GM23338 (cell line): ENCODE data around the gene ANGPTL7. TPM values are rescaled to one million over a fixed set of nuclear protein-coding genes. Genes with fewer than 3 reads are reported as not detected.

Source experiments
- ATAC-seq: fragments of 200-7000 bp; cut with Tn5 transposase; 3 replicates; pipeline ENCODE4 v1.9.1; 2020
- DNase-seq: peaks from one replicate; pipeline ENCODE4 v3.0.0-alpha.2; 2015; ENCODE audit warnings: low spot score
- H2AFZ ChIP-seq: fragments of 200-600 bp; sonication (generic); 2 replicates; pipeline ENCODE4 v1.8.0; 2016; ENCODE audit warnings: antibody characterized with exemption, mild to moderate bottlenecking, moderate library complexity
- H3F3A ChIP-seq: fragments of 200-600 bp; sonication (generic); replicated peaks from 2 replicates; pipeline ENCODE4 v1.8.0; 2017; ENCODE audit warnings: antibody characterized with exemption, mixed run types, low read depth
- H3K27ac ChIP-seq: fragments of 200-600 bp; sonication (generic); 2 replicates; pipeline ENCODE4 v1.6.1; 2016; ENCODE audit warnings: low read depth
- H3K27me3 ChIP-seq: fragments of 200-600 bp; sonication (generic); 2 replicates; pipeline ENCODE4 v1.8.0; 2016; ENCODE audit warnings: mild to moderate bottlenecking, mixed run types, moderate library complexity; ENCODE audit not compliant: insufficient read depth
- H3K36me3 ChIP-seq: fragments of 200-600 bp; sonication (generic); 2 replicates; pipeline ENCODE4 v1.8.0; 2016; ENCODE audit warnings: mild to moderate bottlenecking; ENCODE audit not compliant: insufficient read depth
- H3K4me1 ChIP-seq: fragments of 200-600 bp; sonication (generic); 2 replicates; pipeline ENCODE4 v1.8.0; 2016; ENCODE audit warnings: mild to moderate bottlenecking, moderate library complexity; ENCODE audit not compliant: insufficient read depth
- H3K4me2 ChIP-seq: fragments of 200-600 bp; sonication (generic); 2 replicates; pipeline ENCODE4 v1.7.1; 2017; ENCODE audit warnings: mixed run types
- H3K4me3 ChIP-seq: fragments of 200-600 bp; sonication (generic); 2 replicates; pipeline ENCODE4 v1.6.1; 2016; ENCODE audit warnings: mixed run types
- H3K79me2 ChIP-seq: fragments of 200-600 bp; sonication (generic); replicated peaks from 2 replicates; pipeline ENCODE4 v1.8.0; 2017; ENCODE audit warnings: mild to moderate bottlenecking; ENCODE audit not compliant: insufficient read depth
- H3K9me2 ChIP-seq: fragments of 200-600 bp; sonication (generic); 2 replicates; pipeline ENCODE4 v1.8.0; 2017; ENCODE audit not compliant: insufficient read depth
- H4K20me1 ChIP-seq: fragments of 200-600 bp; sonication (generic); replicated peaks from 2 replicates; pipeline ENCODE4 v1.8.0; 2017; ENCODE audit warnings: mild to moderate bottlenecking; ENCODE audit not compliant: insufficient read depth
- H3K27ac Mint-ChIP-seq: 2 replicates; pipeline ENCODE4 v1.8.0; 2020; ENCODE audit warnings: inconsistent platforms, mild to moderate bottlenecking, moderate library complexity, mixed read lengths
- H3K27me3 Mint-ChIP-seq: 3 replicates; pipeline ENCODE4 v1.8.0; 2022; ENCODE audit warnings: low read depth, mild to moderate bottlenecking, moderate library complexity, mixed read lengths, inconsistent platforms; ENCODE audit not compliant: insufficient read depth, poor library complexity
- H3K36me3 Mint-ChIP-seq: 3 replicates; pipeline ENCODE4 v1.8.0; 2021; ENCODE audit warnings: low read depth, mild to moderate bottlenecking, inconsistent platforms, moderate library complexity, mixed read lengths
- H3K4me1 Mint-ChIP-seq: 3 replicates; pipeline ENCODE4 v1.8.0; 2020; ENCODE audit warnings: mild to moderate bottlenecking, inconsistent platforms, mixed read lengths
- H3K4me3 Mint-ChIP-seq: 3 replicates; pipeline ENCODE4 v1.8.0; 2021; ENCODE audit warnings: moderate library complexity, mild to moderate bottlenecking, inconsistent platforms, mixed read lengths
- H3K9me3 Mint-ChIP-seq: 3 replicates; pipeline ENCODE4 v1.8.0; 2020; ENCODE audit warnings: moderate library complexity, mild to moderate bottlenecking, inconsistent platforms, mixed read lengths
- ETS1 ChIP-seq: IDR thresholded peaks from 2 replicates; pipeline ENCODE4 v1.6.1; 2016; ENCODE audit warnings: antibody characterized with exemption
- EZH2 ChIP-seq: fragments of 200-600 bp; sonication (generic); IDR thresholded peaks from one replicate; pipeline ENCODE4 v1.8.0; 2017; ENCODE audit warnings: antibody characterized with exemption, mild to moderate bottlenecking, low read depth; ENCODE audit not compliant: unreplicated experiment
- EZH2phosphoT487 ChIP-seq: fragments of 200-600 bp; sonication (generic); IDR thresholded peaks from one replicate; pipeline ENCODE4 v1.8.1; 2018; ENCODE audit warnings: antibody characterized with exemption; ENCODE audit not compliant: unreplicated experiment
- NANOG ChIP-seq: IDR thresholded peaks from 2 replicates; pipeline ENCODE4 v1.6.1; 2016; ENCODE audit warnings: antibody characterized with exemption, borderline replicate concordance
- ZNF114 ChIP-seq: fragments of 250-450 bp; sonication (Bioruptor Pico); IDR thresholded peaks from 2 replicates; pipeline ENCODE4 v1.5.0; 2020; ENCODE audit warnings: mild to moderate bottlenecking, moderate library complexity
- ZNF331 ChIP-seq: fragments of 250-450 bp; sonication (Bioruptor Pico); IDR thresholded peaks from 2 replicates; pipeline ENCODE4 v1.5.0; 2020; ENCODE audit warnings: low read depth, mild to moderate bottlenecking, moderate library complexity
- polyA plus RNA-seq: library from polyadenylated mRNA; unstranded; fragments of >200 nt; fragmentation: Nextera tagmentation; extraction: Ambion mirVana; gene quantifications from 2 replicates; pipeline ENCODE4 v1.2.1, GENCODE V29; 2016
- total RNA-seq: library from RNA; depleted of rRNA; stranded (reverse); fragments of >200 nt; shearing (Covaris generic); gene quantifications from 2 replicates; pipeline ENCODE4 v1.2.3, GENCODE V29; 2014
- TF ChIP-seq, protein P1 (sequence below): IDR thresholded peaks from one replicate; pipeline ENCODE4 v1.6.1; 2018; ENCODE audit warnings: antibody characterized with exemption; ENCODE audit not compliant: unreplicated experiment
- TF ChIP-seq, protein P2 (sequence below), 2 experiments: fragments of 200-600 bp in 1 of 2; sonication (generic) in 1 of 2; conservative IDR thresholded peaks; 2 replicates each; pipeline versions ENCODE4 v1.5.1 to v1.6.1; 2016 to 2017; ENCODE audit warnings: antibody characterized with exemption in 2 of 2, low read depth in 2 of 2, mild to moderate bottlenecking in 2 of 2, moderate library complexity in 1 of 2

The ANGPTL7 gene
- total and polyA plus RNA-seq, 2 experiments from 2014 or later = 0.13 TPM; not detected in 1

GRCh38 chr1:11158291-11158690, 30.9 kb upstream of the ANGPTL7 start (continued):
- TF ChIP-seq, protein P1, sequence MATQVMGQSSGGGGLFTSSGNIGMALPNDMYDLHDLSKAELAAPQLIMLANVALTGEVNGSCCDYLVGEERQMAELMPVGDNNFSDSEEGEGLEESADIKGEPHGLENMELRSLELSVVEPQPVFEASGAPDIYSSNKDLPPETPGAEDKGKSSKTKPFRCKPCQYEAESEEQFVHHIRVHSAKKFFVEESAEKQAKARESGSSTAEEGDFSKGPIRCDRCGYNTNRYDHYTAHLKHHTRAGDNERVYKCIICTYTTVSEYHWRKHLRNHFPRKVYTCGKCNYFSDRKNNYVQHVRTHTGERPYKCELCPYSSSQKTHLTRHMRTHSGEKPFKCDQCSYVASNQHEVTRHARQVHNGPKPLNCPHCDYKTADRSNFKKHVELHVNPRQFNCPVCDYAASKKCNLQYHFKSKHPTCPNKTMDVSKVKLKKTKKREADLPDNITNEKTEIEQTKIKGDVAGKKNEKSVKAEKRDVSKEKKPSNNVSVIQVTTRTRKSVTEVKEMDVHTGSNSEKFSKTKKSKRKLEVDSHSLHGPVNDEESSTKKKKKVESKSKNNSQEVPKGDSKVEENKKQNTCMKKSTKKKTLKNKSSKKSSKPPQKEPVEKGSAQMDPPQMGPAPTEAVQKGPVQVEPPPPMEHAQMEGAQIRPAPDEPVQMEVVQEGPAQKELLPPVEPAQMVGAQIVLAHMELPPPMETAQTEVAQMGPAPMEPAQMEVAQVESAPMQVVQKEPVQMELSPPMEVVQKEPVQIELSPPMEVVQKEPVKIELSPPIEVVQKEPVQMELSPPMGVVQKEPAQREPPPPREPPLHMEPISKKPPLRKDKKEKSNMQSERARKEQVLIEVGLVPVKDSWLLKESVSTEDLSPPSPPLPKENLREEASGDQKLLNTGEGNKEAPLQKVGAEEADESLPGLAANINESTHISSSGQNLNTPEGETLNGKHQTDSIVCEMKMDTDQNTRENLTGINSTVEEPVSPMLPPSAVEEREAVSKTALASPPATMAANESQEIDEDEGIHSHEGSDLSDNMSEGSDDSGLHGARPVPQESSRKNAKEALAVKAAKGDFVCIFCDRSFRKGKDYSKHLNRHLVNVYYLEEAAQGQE = no peak

DNA sequence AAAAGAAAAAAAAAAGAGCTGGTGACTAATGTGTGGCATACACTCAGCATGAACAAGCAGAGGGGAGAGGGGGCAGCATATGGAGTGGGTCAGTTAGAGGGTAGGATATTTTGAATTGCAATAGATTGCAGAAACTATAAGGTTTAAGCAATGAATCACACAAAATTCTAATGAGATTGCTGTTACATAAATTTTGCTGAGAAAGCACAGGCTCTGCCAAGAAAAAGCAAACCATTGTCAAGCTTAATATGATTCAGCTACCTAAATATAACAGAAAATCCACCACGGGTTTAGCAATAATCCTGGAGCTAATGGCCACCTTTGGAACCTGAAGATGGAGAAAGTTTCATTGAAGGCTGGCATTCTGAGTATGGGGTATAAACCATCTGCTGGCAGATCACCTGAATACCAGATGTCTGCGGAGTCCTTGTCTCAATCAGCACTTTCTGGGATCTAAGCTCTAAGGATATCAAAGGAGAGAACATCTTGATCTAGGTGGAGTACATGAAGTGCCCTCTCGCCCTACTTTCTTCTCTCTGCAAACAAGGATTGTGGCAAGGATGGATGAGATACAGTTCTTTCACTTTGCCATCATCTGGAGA, 30.3 kb upstream of the ANGPTL7 start:
- no peaks in the 10 kb centered on the region for H3K27me3 ChIP-seq
- no peak overlapping the region for H3K27ac ChIP-seq
- no peak overlapping the region for H3K4me2 ChIP-seq
- H4K20me1 ChIP-seq = no peaks in the 10 kb centered on the region; the same call in 1 of the 2 replicates
- H3F3A ChIP-seq = no peaks in the 10 kb centered on the region
- H3K9me2 ChIP-seq = no peaks in the 10 kb centered on the region
- no peak overlapping the region for H2AFZ ChIP-seq
- Mint-ChIP-seq H3K27ac (no peak overlapping the region), H3K36me3 (peaks cover 39% of the 10 kb centered on the region), H3K9me3 (no peaks in the 10 kb centered on the region), H3K4me3 (no peak overlapping the region), H3K4me1 (no peaks in the 10 kb centered on the region), H3K27me3 (peaks cover 5% of the 10 kb centered on the region)
- no peaks in the 10 kb centered on the region for H3K79me2 ChIP-seq
- ATAC-seq = no peak
- no peaks in the 10 kb centered on the region for H3K4me1 ChIP-seq
- peaks cover 16% of the 10 kb centered on the region for H3K36me3 ChIP-seq
- H3K4me3 ChIP-seq = no peak overlapping the region
- DNase-seq = no peak
- TF ChIP-seq ETS1 = no peak
- TF ChIP-seq NANOG = no peak
- no peak for TF ChIP-seq ZNF114
- no peak for TF ChIP-seq EZH2
- TF ChIP-seq, protein P2, sequence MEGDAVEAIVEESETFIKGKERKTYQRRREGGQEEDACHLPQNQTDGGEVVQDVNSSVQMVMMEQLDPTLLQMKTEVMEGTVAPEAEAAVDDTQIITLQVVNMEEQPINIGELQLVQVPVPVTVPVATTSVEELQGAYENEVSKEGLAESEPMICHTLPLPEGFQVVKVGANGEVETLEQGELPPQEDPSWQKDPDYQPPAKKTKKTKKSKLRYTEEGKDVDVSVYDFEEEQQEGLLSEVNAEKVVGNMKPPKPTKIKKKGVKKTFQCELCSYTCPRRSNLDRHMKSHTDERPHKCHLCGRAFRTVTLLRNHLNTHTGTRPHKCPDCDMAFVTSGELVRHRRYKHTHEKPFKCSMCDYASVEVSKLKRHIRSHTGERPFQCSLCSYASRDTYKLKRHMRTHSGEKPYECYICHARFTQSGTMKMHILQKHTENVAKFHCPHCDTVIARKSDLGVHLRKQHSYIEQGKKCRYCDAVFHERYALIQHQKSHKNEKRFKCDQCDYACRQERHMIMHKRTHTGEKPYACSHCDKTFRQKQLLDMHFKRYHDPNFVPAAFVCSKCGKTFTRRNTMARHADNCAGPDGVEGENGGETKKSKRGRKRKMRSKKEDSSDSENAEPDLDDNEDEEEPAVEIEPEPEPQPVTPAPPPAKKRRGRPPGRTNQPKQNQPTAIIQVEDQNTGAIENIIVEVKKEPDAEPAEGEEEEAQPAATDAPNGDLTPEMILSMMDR (conservative IDR thresholded peaks at IDR 0.05; ENCODE audit: low read depth in 2 of 2) = no peak
- no peak for TF ChIP-seq EZH2phosphoT487
- TF ChIP-seq, protein P1 = no peak
- TF ChIP-seq ZNF331 (CRISPR knock-in tag) = no peak
